Activated CD4-positive, alpha-beta T cell treated with anti-CD3 and anti-CD28 coated beads for 36 hours (primary cell): ENCODE measurements around the gene PPP1R18. TPM values are rescaled to one million over a fixed set of nuclear protein-coding genes. Genes with fewer than 3 reads are reported as not detected.
A peak's percentile ranks its signal among the peaks of the same experiment; 100 is the strongest.

Experiments
- ATAC-seq: fragments of 200-7000 bp; cut with Tn5 transposase; one replicate; pipeline ENCODE4 v1.10.0; 2021; ENCODE audit warnings: mild to moderate bottlenecking, moderate library complexity
- CTCF ChIA-PET: fragments of 350-600 bp; sonication (Branson Sonifier 250); formaldehyde crosslinking; loops from one replicate; lab custom pipeline; 2021; ENCODE audit warnings: antibody characterized with exemption; lab: Charles Lee
- POLR2A ChIA-PET: fragments of 350-600 bp; sonication (Branson Sonifier 250); formaldehyde crosslinking; loops from one replicate; lab custom pipeline; 2021; ENCODE audit warnings: antibody characterized with exemption, inconsistent platforms; lab: Charles Lee
- DNase-seq: peaks from one replicate; pipeline ENCODE4 v3.0.0-alpha.2; 2020
- H3K27ac Mint-ChIP-seq: one replicate; pipeline ENCODE4 v1.8.0; 2021; ENCODE audit warnings: mixed read lengths
- H3K27me3 Mint-ChIP-seq: one replicate; pipeline ENCODE4 v1.8.0; 2021; ENCODE audit warnings: mixed read lengths
- H3K36me3 Mint-ChIP-seq: one replicate; pipeline ENCODE4 v1.8.0; 2021; ENCODE audit warnings: low read depth, mixed read lengths
- H3K4me1 Mint-ChIP-seq: one replicate; pipeline ENCODE4 v1.8.0; 2021; ENCODE audit warnings: mixed read lengths
- H3K4me3 Mint-ChIP-seq: one replicate; pipeline ENCODE4 v1.8.0; 2021; ENCODE audit warnings: mild to moderate bottlenecking, moderate library complexity, mixed read lengths
- H3K9me3 Mint-ChIP-seq: one replicate; pipeline ENCODE4 v1.8.0; 2021; ENCODE audit warnings: low read depth, mixed read lengths
- intact Hi-C, 2 experiments: fragments of 100-400 bp; cut with DNase I in 1 of 2; cut with micrococcal nuclease in 1 of 2; formaldehyde crosslinking; loops; one replicate each; pipeline versions ENCODE4 v1.14.2 to v1.15.1; 2022 to 2024; cut with DNase I, micrococcal nuclease
- total RNA-seq, 2 experiments: library from RNA; stranded (reverse); gene quantifications; one replicate each; pipeline ENCODE4 v1.2.3, GENCODE V29; 2021

PPP1R18 gene
- total RNA-seq, 2 experiments from 2014 or later, result 145 to 186 TPM

GRCh38 chr6:30689022-30689865 lies 2.8 kb upstream of the PPP1R18 start:
- H3K27me3 Mint-ChIP-seq, result no peaks in the 10 kb centered on the region
- no peaks in the 10 kb centered on the region for H3K9me3 Mint-ChIP-seq
- peaks cover 33% of the 10 kb centered on the region for H3K36me3 Mint-ChIP-seq
- POLR2A ChIA-PET, result interaction anchor here (1.9 kb wide), 1 partner anchor 28 kb away, joined by 8 read pairs; the partner anchor contains the start of gene MDC1
- H3K4me1 Mint-ChIP-seq, result peaks cover 42% of the 10 kb centered on the region
- H3K27ac Mint-ChIP-seq, result peak overlapping the region; percentile 7
- CTCF ChIA-PET, result interaction anchor here (0.6 to 3.1 kb wide), 8 partner anchors 9 to 394 kb away, joined by 3 to 16 read pairs (median 4); partner anchors contain the start of gene MDC1
- peak overlapping the region; percentile 75 for H3K4me3 Mint-ChIP-seq
- ATAC-seq (no peak), DNase-seq (no peak)
- intact Hi-C loops, result loop anchor here in 1 of 2 experiments (10.0 kb wide), 2 partner anchors 364 to 624 kb away; partner anchors contain the start of genes POLR1H, PPP1R11 and TRIM39

GRCh38 chr6:30688569-30688968 lies 2.1 kb upstream of the PPP1R18 start:
- Mint-ChIP-seq H3K27me3 (no peaks in the 10 kb centered on the region), H3K27ac (peak overlapping the region; percentile 89), H3K4me1 (peaks cover 42% of the 10 kb centered on the region), H3K4me3 (peak overlapping the region; percentile 100), H3K36me3 (peaks cover 40% of the 10 kb centered on the region), H3K9me3 (no peaks in the 10 kb centered on the region)
- CTCF ChIA-PET, result interaction anchor here (0.6 to 3.1 kb wide), 8 partner anchors 8 to 395 kb away, joined by 3 to 16 read pairs (median 4); partner anchors contain the start of gene MDC1
- POLR2A ChIA-PET, result interaction anchor here (0.6 to 1.7 kb wide), 3 partner anchors 28 to 1124 kb away, joined by 3 to 11 read pairs (median 4); partner anchors contain the start of gene MDC1
- no peak for ATAC-seq
- intact Hi-C loops, result loop anchor here in 1 of 2 experiments (10.0 kb wide), 2 partner anchors 364 to 624 kb away; partner anchors contain the start of genes POLR1H, PPP1R11 and TRIM39
- DNase-seq, result peak; percentile 30

- no peak for ATAC-seq
- Mint-ChIP-seq H3K9me3 (no peaks in the 10 kb centered on the region), H3K27me3 (no peaks in the 10 kb centered on the region), H3K36me3 (peaks cover 47% of the 10 kb centered on the region), H3K4me3 (peak overlapping the region; percentile 100), H3K27ac (peak overlapping the region; percentile 89), H3K4me1 (peaks cover 42% of the 10 kb centered on the region)
- ChIA-PET CTCF (interaction anchor here (0.6 to 3.1 kb wide), 12 partner anchors 7 to 224 kb away, joined by 3 to 16 read pairs (median 4); partner anchors contain the start of gene MDC1), POLR2A (interaction anchor here (0.6 to 1.7 kb wide), 9 partner anchors 9 to 1125 kb away, joined by 3 to 11 read pairs (median 3); partner anchors contain the start of genes MDC1 and PRR3)
- no peak for DNase-seq
- intact Hi-C loops, result loop anchor here (1.0 to 10.0 kb wide), 7 partner anchors 33 to 623 kb away; partner anchors contain the start of genes ABCF1 (in 1 of the 2), GTF2H4 (in 1 of the 2), POLR1H (in 1 of the 2) and PPP1R11 (in 1 of the 2)
Measured at GRCh38 chr6:30687659-30688431, 1.4 kb upstream of the PPP1R18 start.

GRCh38 chr6:30686908-30687658 lies 638 bp upstream of the PPP1R18 start:
- Mint-ChIP-seq H3K27me3 (no peaks in the 10 kb centered on the region), H3K27ac (peak overlapping the region; percentile 89), H3K4me3 (peak overlapping the region; percentile 100), H3K36me3 (peaks cover 53% of the 10 kb centered on the region), H3K9me3 (no peaks in the 10 kb centered on the region), H3K4me1 (peaks cover 42% of the 10 kb centered on the region)
- ChIA-PET CTCF (interaction anchor here (0.6 to 3.1 kb wide), 6 partner anchors 8 to 188 kb away, joined by 3 to 16 read pairs (median 6); partner anchors contain the start of gene MDC1), POLR2A (interaction anchor here (0.6 to 1.7 kb wide), 7 partner anchors 8 to 621 kb away, joined by 3 to 11 read pairs (median 3); partner anchors contain the start of genes MDC1 and PRR3)
- DNase-seq (peak; percentile 90), ATAC-seq (peak; percentile 20)
- intact Hi-C loops, result loop anchor here (1.0 to 10.0 kb wide), 11 partner anchors 30 to 622 kb away; partner anchors contain the start of genes MRPS18B (in 2 of the 2), PPP1R10 (in 2 of the 2), ABCF1 (in 1 of the 2) and FLOT1 (in 1 of the 2)

- Mint-ChIP-seq H3K27ac (peak overlapping the region; percentile 89), H3K27me3 (no peaks in the 10 kb centered on the region), H3K4me3 (peak overlapping the region; percentile 100), H3K4me1 (peaks cover 36% of the 10 kb centered on the region), H3K36me3 (peaks cover 70% of the 10 kb centered on the region), H3K9me3 (no peaks in the 10 kb centered on the region)
- ChIA-PET POLR2A (interaction anchor here (0.8 to 1.2 kb wide), 2 partner anchors 32 to 68 kb away, joined by 3 to 4 read pairs; partner anchors contain the start of genes MDC1, MRPS18B and PPP1R10), CTCF (interaction anchor here (0.9 to 2.4 kb wide), 5 partner anchors 32 to 143 kb away, joined by 3 to 11 read pairs (median 5); partner anchors contain the start of gene MDC1)
- intact Hi-C loops, result loop anchor here (1.0 to 10.0 kb wide), 10 partner anchors 32 to 621 kb away; partner anchors contain the start of genes MRPS18B (in 2 of the 2), PPP1R10 (in 2 of the 2), FLOT1 (in 1 of the 2) and GNL1 (in 1 of the 2)
- DNase-seq (peak; percentile 59), ATAC-seq (no peak)
Measured at GRCh38 chr6:30685157-30686008, 1.1 kb downstream of the PPP1R18 start.

- Mint-ChIP-seq H3K36me3 (peaks cover 77% of the 10 kb centered on the region), H3K4me3 (peak overlapping the region; percentile 100), H3K27me3 (no peaks in the 10 kb centered on the region), H3K4me1 (peaks cover 35% of the 10 kb centered on the region), H3K27ac (peak overlapping the region; percentile 97), H3K9me3 (no peaks in the 10 kb centered on the region)
- CTCF ChIA-PET, result interaction anchor here (0.5 to 2.4 kb wide), 5 partner anchors 18 to 143 kb away, joined by 3 to 11 read pairs (median 4); partner anchors contain the start of gene MDC1
- DNase-seq (peak; percentile 83), ATAC-seq (no peak)
- intact Hi-C loops, result loop anchor here in 1 of 2 experiments (5.0 to 10.0 kb wide), 4 partner anchors 337 to 620 kb away; partner anchors contain the start of genes POLR1H, PPP1R11, RPP21 and TRIM39
- POLR2A ChIA-PET, result interaction anchor here (0.8 to 1.2 kb wide), 2 partner anchors 33 to 67 kb away, joined by 3 to 4 read pairs; partner anchors contain the start of genes MDC1, MRPS18B and PPP1R10
Measured at GRCh38 chr6:30684386-30685156, 1.9 kb downstream of the PPP1R18 start.

GRCh38 chr6:30683980-30684338 lies 2.5 kb downstream of the PPP1R18 start:
- H3K27me3 Mint-ChIP-seq, result no peaks in the 10 kb centered on the region
- peaks cover 81% of the 10 kb centered on the region for H3K36me3 Mint-ChIP-seq
- intact Hi-C loops, result loop anchor here (2.0 to 10.0 kb wide), 7 partner anchors 131 to 619 kb away; partner anchors contain the start of genes HLA-E (in 1 of the 2), POLR1H (in 1 of the 2), PPP1R11 (in 1 of the 2) and RPP21 (in 1 of the 2)
- ATAC-seq (no peak), DNase-seq (no peak)
- H3K9me3 Mint-ChIP-seq, result no peaks in the 10 kb centered on the region
- POLR2A ChIA-PET, result interaction anchor here (0.6 kb wide), 1 partner anchor 127 kb away, joined by 4 read pairs; the partner anchor contains the start of gene PRR3
- CTCF ChIA-PET, result interaction anchor here (2.2 to 2.4 kb wide), 2 partner anchors 33 to 142 kb away, joined by 9 to 11 read pairs; partner anchors contain the start of gene MDC1
- H3K27ac Mint-ChIP-seq, result peak overlapping the region; percentile 97
- H3K4me1 Mint-ChIP-seq, result peaks cover 31% of the 10 kb centered on the region
- peak overlapping the region; percentile 100 for H3K4me3 Mint-ChIP-seq
